ENCODE measurements around the gene SAA1. TPM values are rescaled to one million over a fixed set of nuclear protein-coding genes. Genes with fewer than 3 reads are reported as not detected.
"Not testable (repeated sequence)": the region's sequence is repeated elsewhere in the genome, so short reads cannot be mapped to it uniquely, and the experiment has no call there.

SAA1 gene
- total RNA-seq, 1 donor from 2014 or later: not detected

DNA sequence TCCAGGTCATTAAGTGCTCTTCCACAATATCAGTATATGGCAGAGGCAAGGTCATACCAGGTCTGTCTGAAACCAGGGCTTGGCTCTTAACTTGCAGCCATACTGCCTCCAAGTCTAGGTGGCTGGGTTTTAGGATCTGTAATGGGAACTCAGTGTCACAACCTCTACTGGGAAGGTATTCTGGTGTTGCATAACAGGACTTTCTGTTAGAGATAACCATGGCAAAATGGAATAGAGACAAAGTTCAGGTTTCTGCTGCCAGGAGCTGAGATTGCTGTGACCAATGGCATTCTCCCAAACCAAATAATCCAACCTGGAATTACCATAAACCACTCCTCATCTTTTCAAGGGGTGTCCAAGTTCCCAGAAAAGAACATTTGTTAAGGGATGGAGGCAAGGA is 6.8 kb upstream of the SAA1 start:
- intact Hi-C loops (cut with micrococcal nuclease): no loop called here

DNA sequence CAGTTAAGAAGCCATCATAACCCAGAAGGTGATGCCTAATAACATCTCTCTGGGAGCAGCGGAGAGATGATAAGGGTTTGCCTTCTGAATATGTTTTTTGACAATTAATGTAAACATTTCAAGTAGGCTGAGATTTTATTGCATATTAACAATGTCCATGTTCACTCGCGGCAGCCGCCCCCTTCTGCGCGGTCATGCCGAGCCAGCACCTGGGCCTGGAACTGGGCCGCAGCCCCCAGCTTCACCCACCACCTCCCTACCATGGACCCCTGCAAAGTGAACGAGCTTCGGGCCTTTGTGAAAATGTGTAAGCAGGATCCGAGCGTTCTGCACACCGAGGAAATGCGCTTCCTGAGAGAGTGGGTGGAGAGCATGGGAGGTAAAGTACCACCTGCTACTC is 4.3 kb upstream of the SAA1 start:
- H3K4me1 Mint-ChIP-seq: peaks cover 9% of the 10 kb centered on the region
- DNase-seq (no peak), ATAC-seq (ENCODE audit: low read depth) (no peak)
- POLR2A ChIA-PET: no interaction called here
- intact Hi-C loops (cut with micrococcal nuclease): no loop called here
- no peaks in the 10 kb centered on the region for H3K9me3 Mint-ChIP-seq
- no peak overlapping the region for H3K27ac Mint-ChIP-seq
- CTCF ChIA-PET: no interaction called here
- H3K27me3 Mint-ChIP-seq: no peaks in the 10 kb centered on the region
- TF ChIP-seq, protein P1, sequence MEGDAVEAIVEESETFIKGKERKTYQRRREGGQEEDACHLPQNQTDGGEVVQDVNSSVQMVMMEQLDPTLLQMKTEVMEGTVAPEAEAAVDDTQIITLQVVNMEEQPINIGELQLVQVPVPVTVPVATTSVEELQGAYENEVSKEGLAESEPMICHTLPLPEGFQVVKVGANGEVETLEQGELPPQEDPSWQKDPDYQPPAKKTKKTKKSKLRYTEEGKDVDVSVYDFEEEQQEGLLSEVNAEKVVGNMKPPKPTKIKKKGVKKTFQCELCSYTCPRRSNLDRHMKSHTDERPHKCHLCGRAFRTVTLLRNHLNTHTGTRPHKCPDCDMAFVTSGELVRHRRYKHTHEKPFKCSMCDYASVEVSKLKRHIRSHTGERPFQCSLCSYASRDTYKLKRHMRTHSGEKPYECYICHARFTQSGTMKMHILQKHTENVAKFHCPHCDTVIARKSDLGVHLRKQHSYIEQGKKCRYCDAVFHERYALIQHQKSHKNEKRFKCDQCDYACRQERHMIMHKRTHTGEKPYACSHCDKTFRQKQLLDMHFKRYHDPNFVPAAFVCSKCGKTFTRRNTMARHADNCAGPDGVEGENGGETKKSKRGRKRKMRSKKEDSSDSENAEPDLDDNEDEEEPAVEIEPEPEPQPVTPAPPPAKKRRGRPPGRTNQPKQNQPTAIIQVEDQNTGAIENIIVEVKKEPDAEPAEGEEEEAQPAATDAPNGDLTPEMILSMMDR (IDR thresholded peaks at IDR 0.05): no peak
- no peak overlapping the region for H3K4me3 Mint-ChIP-seq
- no peaks in the 10 kb centered on the region for H3K36me3 Mint-ChIP-seq (ENCODE audit: low read depth)

More for the DNA sequence above, 6.8 kb upstream of the SAA1 start:
- CTCF ChIA-PET: no interaction called here
- DNase-seq (no peak), ATAC-seq (ENCODE audit: low read depth) (no peak)
- POLR2A ChIA-PET: no interaction called here
- H3K4me3 Mint-ChIP-seq: no peak overlapping the region
- peaks cover 3% of the 10 kb centered on the region for H3K4me1 Mint-ChIP-seq
- TF ChIP-seq, protein P1 (IDR thresholded peaks at IDR 0.05): no peak
- no peaks in the 10 kb centered on the region for H3K36me3 Mint-ChIP-seq (ENCODE audit: low read depth)
- no peaks in the 10 kb centered on the region for H3K27me3 Mint-ChIP-seq
- H3K27ac Mint-ChIP-seq: no peak overlapping the region
- no peaks in the 10 kb centered on the region for H3K9me3 Mint-ChIP-seq

DNA sequence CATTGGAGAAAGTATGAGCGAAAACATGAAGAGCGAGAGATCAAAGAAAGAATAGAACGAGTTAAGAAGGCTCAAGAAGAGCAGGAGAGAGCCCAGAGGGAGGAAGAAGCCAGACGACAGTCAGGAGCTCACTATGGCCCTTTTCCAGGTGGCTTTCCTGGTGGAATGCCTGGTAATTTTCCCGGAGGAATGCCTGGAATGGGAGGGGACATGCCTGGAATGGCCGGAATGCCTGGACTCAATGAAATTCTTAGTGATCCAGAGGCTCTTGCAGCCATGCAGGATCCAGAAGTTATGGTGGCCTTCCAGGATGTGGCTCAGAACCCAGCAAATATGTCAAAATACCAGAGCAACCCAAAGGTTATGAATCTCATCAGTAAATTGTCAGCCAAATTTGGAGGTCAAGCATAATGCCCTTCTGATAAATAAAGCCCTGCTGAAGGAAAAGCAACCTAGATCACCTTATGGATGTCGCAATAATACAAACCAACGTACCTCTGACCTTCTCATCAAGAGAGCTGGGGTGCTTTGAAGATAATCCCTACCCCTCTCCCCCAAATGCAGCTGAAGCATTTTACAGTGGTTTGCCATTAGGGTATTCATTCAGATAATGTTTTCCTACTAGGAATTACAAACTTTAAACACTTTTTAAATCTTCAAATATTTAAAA is 3.2 kb upstream of the SAA1 start:
- ATAC-seq (ENCODE audit: low read depth); H3K36me3 Mint-ChIP-seq (ENCODE audit: low read depth); DNase-seq; H3K27me3 Mint-ChIP-seq; POLR2A ChIA-PET; H3K4me3 Mint-ChIP-seq; intact Hi-C loops (cut with micrococcal nuclease); H3K27ac Mint-ChIP-seq; H3K9me3 Mint-ChIP-seq; CTCF ChIA-PET: not testable (repeated sequence)
- peaks cover 10% of the 10 kb centered on the region for H3K4me1 Mint-ChIP-seq

DNA sequence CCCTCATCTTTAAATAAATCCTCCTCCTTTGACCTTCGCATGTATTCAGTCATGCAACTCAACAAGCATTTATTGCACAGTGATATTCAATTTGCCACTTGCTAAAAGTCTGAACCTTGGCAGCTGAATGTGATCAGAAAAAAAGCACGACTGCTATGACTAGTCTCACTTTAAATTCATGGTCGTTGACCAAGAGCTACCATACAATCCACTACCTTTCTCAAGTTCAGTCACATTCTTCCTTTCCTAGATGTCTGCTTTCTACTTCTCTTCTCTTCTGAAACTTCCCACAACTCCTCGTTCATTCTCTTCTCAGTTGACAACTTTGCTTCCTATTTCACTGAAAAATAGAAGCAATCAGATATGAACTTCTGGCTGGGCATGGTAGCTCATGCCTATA is 2.0 kb upstream of the SAA1 start:
- DNase-seq (no peak), ATAC-seq (ENCODE audit: low read depth) (no peak)
- TF ChIP-seq, protein P1 (IDR thresholded peaks at IDR 0.05): no peak
- Mint-ChIP-seq H3K27me3 (no peaks in the 10 kb centered on the region), H3K4me1 (peaks cover 16% of the 10 kb centered on the region), H3K36me3 (ENCODE audit: low read depth) (no peaks in the 10 kb centered on the region), H3K27ac (no peak overlapping the region), H3K4me3 (no peak overlapping the region), H3K9me3 (no peaks in the 10 kb centered on the region)
- ChIA-PET CTCF (no interaction called here), POLR2A (no interaction called here)
- intact Hi-C loops (cut with micrococcal nuclease): no loop called here

DNA sequence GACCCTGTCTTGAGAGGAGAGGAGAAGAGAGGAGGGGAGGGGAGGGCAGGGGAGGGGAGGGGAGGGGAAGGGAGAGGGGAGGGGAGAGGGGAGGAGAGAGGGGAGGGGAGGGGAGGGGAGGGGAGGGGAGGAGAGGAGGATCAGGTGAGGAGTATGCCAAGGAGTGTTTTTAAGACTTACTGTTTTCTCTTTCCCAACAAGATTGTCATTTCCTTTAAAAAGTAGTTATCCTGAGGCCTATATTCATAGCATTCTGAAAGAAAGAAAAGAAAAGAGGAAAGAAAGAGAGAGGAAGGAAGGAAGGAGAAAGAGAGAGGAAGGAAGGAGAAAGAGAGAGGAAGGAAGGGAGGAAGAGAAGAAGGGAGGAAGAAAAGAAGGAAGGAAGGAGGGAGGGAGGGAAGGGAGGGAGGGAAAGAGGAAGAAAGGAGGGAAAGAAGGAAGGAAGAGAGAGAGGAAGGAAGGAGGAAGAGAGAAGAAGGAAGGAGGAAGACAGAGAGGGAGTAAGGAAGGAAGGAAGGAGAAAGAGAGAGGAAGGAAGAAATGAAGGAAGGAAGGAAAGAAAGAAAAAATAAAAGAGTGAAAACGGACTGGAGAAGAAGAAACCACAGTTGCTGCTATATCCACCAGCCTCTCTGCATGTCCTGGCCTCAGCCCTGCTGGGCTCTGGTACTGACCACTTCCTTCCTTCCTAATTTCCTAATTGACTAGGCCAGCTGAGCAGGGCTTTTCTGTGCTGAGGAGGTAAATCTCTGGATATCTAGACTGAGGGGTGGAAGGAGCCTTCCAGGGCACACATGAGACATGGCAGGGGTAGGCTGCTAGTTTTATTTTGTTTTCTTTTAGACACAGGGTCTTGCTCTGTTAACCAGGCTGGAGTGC is 1.1 kb upstream of the SAA1 start:
- peak overlapping the region; percentile 42 for H3K27ac Mint-ChIP-seq
- H3K36me3 Mint-ChIP-seq (ENCODE audit: low read depth): no peaks in the 10 kb centered on the region
- CTCF ChIA-PET: interaction anchor here (0.8 kb wide), 1 partner anchor 56 kb away, joined by 3 read pairs; no protein-coding TSS in a partner anchor
- POLR2A ChIA-PET: interaction anchor here (1.0 to 1.6 kb wide), 2 partner anchors 18 to 130 kb away, joined by 4 to 5 read pairs; partner anchors contain the start of gene LDHA
- TF ChIP-seq, protein P1 (IDR thresholded peaks at IDR 0.05): no peak
- H3K9me3 Mint-ChIP-seq: no peaks in the 10 kb centered on the region
- peaks cover 16% of the 10 kb centered on the region for H3K4me1 Mint-ChIP-seq
- DNase-seq (no peak), ATAC-seq (ENCODE audit: low read depth) (no peak)
- intact Hi-C loops (cut with micrococcal nuclease): no loop called here
- no peak overlapping the region for H3K4me3 Mint-ChIP-seq
- no peaks in the 10 kb centered on the region for H3K27me3 Mint-ChIP-seq

DNA sequence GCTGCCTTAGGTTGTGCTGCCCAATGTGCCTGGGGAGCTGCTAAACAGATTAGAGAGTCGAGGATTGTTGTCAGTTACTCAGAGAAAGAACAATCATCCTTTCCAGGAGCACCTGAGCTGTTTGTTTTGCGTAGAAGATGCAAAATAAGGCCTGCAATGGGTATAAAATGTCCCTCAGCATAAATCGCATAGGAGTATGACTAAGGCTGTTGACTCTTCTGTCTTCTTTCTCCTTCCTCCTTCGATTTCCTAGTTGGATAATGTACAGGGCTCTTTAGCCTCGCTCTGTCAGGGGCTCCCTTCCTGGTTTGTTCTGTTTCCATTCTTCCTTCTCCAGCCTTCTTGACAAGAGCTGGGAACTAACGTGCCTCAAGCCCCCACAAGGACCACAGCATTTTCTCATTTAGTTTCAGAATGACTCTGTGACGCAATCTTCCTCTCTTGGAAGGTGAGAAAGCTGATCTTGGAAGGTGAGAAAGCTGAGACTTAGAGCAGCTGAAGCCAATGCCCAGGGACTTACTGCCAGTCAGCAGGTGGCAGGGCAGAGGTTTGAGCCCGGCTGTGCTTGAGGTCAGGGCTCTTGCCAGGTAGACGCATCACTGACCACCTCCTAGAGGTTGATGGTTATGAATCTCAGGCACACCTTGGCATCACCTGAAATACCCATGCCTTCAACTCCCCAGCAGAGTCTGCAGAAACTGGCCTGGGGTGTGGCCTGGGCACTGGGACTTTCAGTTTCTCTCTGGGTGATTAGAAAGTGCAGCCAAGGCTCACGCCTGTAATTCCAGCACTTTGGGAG is 1.5 kb downstream of the SAA1 start:
- POLR2A ChIA-PET: interaction anchor here (0.5 kb wide), 1 partner anchor 266 kb away, joined by 3 read pairs; no protein-coding TSS in a partner anchor
- Mint-ChIP-seq H3K4me3 (peak overlapping the region; percentile 71), H3K27ac (peak overlapping the region; percentile 77), H3K4me1 (peaks cover 16% of the 10 kb centered on the region)
- H3K27me3 Mint-ChIP-seq; H3K9me3 Mint-ChIP-seq; intact Hi-C loops (cut with micrococcal nuclease); CTCF ChIA-PET; DNase-seq; H3K36me3 Mint-ChIP-seq (ENCODE audit: low read depth): not testable (repeated sequence)
- peak; percentile 71 for ATAC-seq (ENCODE audit: low read depth)

DNA sequence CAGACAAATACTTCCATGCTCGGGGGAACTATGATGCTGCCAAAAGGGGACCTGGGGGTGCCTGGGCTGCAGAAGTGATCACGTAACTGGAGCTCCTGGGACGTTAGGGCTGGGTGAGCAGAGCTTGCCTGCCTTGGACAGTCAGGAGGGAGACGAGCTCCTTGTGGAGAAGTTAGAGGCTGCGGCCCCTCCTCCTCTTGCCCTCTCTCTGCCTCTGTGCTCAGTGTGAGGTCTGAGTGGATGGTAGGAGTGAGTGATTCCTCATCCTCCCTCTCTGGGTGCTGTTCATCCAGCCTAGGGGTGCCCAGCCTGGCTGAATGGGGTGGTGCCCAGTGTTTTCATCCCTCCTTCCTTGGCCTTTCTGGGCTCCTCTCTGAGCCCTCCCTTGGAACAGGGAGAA is 3.2 kb downstream of the SAA1 start:
- H3K9me3 Mint-ChIP-seq; H3K36me3 Mint-ChIP-seq (ENCODE audit: low read depth); DNase-seq; POLR2A ChIA-PET; H3K27ac Mint-ChIP-seq; ATAC-seq (ENCODE audit: low read depth); intact Hi-C loops (cut with micrococcal nuclease); CTCF ChIA-PET; H3K27me3 Mint-ChIP-seq; H3K4me3 Mint-ChIP-seq: not testable (repeated sequence)
- H3K4me1 Mint-ChIP-seq: peaks cover 12% of the 10 kb centered on the region

All from activated B cell treated with CpG ODN at 0.5 μM for 24 hours (primary cell).